GM10266 (cell line): ENCODE measurements around the gene GRXCR1.

Experiments
- DNase-seq: peaks from one replicate; pipeline ENCODE4 v3.0.0; 2012; ENCODE audit errors: extremely low spot score
- TF ChIP-seq, protein P1 (sequence below): IDR thresholded peaks from 2 replicates; pipeline ENCODE4 v1.5.1; 2012; ENCODE audit warnings: mild to moderate bottlenecking, low read depth; ENCODE audit not compliant: control insufficient read depth, insufficient read depth; ENCODE audit errors: missing control alignments

Gene GRXCR1

DNA sequence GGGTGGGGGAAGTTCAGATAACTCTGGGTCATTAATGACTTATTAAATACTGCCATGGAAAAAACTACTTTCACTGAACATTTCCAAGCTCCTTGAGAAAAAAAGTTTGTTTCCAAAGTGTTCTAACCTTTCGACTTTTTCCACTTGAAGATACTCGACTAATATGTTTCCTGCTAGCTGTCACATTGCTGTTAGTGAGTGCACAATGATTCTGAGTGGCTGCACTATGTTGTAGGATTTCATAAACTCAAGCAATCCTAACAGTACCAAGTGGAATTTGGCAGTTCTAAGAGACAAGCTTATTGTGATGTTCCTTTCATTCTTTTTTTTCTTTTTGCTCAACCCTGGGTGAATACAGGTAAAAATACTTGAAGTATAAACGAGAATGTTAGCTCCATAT, 33.4 kb downstream of the GRXCR1 start:
- TF ChIP-seq, protein P1, sequence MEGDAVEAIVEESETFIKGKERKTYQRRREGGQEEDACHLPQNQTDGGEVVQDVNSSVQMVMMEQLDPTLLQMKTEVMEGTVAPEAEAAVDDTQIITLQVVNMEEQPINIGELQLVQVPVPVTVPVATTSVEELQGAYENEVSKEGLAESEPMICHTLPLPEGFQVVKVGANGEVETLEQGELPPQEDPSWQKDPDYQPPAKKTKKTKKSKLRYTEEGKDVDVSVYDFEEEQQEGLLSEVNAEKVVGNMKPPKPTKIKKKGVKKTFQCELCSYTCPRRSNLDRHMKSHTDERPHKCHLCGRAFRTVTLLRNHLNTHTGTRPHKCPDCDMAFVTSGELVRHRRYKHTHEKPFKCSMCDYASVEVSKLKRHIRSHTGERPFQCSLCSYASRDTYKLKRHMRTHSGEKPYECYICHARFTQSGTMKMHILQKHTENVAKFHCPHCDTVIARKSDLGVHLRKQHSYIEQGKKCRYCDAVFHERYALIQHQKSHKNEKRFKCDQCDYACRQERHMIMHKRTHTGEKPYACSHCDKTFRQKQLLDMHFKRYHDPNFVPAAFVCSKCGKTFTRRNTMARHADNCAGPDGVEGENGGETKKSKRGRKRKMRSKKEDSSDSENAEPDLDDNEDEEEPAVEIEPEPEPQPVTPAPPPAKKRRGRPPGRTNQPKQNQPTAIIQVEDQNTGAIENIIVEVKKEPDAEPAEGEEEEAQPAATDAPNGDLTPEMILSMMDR, result no peak
- DNase-seq, result no peak

- no peak for DNase-seq
- TF ChIP-seq, protein P1, result no peak
Observed at GRCh38 chr4:42927946-42928345, 35.4 kb downstream of the GRXCR1 start.

- TF ChIP-seq, protein P1, result no peak
Observed at GRCh38 chr4:42928582-42928981, 36.1 kb downstream of the GRXCR1 start.

DNA sequence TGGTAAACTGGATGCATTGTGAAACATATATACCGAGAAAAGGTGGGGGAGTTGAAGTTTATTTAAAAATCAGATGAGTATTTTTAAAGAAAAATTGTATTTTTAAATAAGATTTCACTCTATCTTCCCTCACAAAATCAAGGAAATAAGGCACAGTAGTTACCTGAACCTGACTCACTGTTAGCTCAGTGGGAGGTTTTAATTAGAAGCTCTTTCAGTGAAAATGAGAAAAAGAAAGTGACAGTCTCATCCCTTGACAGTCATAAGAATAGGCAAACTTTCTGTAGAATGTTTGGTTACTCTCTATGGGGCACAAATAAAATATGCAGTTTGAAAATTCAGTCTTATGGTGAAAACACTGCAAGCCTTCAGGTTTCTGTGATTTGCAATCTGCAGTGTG, 49.7 kb downstream of the GRXCR1 start:
- TF ChIP-seq, protein P1, result no peak
- DNase-seq, result no peak

More at GRCh38 chr4:42928582-42928981, 36.1 kb downstream of the GRXCR1 start:
- no peak for DNase-seq

DNA sequence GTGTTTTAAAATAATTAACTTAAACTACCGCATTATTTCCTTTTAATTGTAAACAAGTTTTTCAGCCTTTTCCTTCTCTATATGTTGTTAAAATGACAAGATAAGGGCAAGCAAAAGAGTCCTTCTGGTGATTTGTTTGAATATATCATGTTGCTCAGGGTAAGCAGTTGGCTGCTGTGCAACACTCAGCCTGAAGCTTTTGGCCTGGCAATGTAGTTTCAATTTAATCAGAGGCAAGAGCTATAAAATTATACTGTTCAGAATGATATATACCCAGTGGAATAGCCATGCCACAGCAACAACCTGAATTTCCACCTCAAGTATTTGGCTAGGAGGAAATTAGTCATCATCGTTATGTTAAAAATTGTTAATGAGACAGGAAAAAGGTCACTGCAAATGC, 53.4 kb downstream of the GRXCR1 start:
- DNase-seq, result no peak
- TF ChIP-seq, protein P1, result no peak

DNA sequence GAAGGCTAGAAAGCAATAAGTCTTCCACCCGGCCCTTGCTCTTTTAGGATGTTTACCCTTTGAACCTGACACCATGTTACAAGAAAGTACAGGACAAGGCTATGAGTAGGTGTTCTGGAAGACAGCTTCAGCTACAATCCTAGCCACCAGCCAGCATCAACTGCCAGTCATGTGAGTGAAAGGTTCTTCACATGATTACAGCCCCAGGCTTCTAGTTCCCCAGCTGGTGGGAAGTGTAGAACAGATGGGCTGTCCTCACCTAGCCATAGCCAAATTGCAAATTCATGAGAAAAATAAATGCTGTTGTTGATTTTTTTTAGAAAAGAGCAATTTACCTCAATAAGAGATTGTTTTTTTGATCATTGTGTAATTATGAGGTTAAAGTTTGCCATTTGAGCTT, 60.8 kb downstream of the GRXCR1 start:
- no peak for DNase-seq
- TF ChIP-seq, protein P1, result no peak

- no peak for DNase-seq
- TF ChIP-seq, protein P1, result no peak
Observed at GRCh38 chr4:42954963-42955669, 62.6 kb downstream of the GRXCR1 start.
